H1 (cell line): ENCODE data around the gene LCMT1. TPM values are rescaled to one million over a fixed set of nuclear protein-coding genes. Genes with fewer than 3 reads are reported as not detected.

Experiments
- CTCF ChIA-PET: fragments of 300-600 bp; sonication (Branson Sonifier 250); formaldehyde crosslinking; loops from one replicate; lab custom pipeline; 2021; ENCODE audit not compliant: partially characterized antibody; lab: Charles Lee
- POLR2A ChIA-PET: fragments of 300-600 bp; sonication (Branson Sonifier 250); formaldehyde crosslinking; loops from one replicate; lab custom pipeline; 2021; ENCODE audit warnings: inconsistent platforms; ENCODE audit not compliant: partially characterized antibody; lab: Charles Lee
- DNase-seq, 2 experiments: peaks; one replicate each; pipeline versions ENCODE4 v3.0.0 to v3.0.0-alpha.2; 2010 to 2022; ENCODE audit warnings: low spot score in 2 of 2, low read depth in 1 of 2, mixed read lengths in 1 of 2
- FAIRE-seq: peaks from 2 replicates; lab custom pipeline; 2011; peaks lifted over from hg19 to GRCh38; lab: Jason Lieb, UNC
- H2AFZ ChIP-seq: 2 replicates; pipeline ENCODE4 v1.8.1; 2012; ENCODE audit warnings: low read length, inconsistent platforms
- H2AK5ac ChIP-seq: 2 replicates; pipeline ENCODE4 v1.6.1; 2013; ENCODE audit warnings: low read depth, low read length
- H2BK120ac ChIP-seq: replicated peaks from 2 replicates; pipeline ENCODE3; 2013; ENCODE audit warnings: low read depth, low read length, inconsistent platforms
- H2BK12ac ChIP-seq: 2 replicates; pipeline ENCODE4 v1.6.1; 2013; ENCODE audit warnings: low read depth, low read length
- H2BK15ac ChIP-seq: 2 replicates; pipeline ENCODE4 v1.6.1; 2013; ENCODE audit warnings: low read length
- H2BK20ac ChIP-seq: 2 replicates; pipeline ENCODE4 v1.6.1; 2013; ENCODE audit warnings: low read length
- H2BK5ac ChIP-seq: 2 replicates; pipeline ENCODE4 v1.6.1; 2013; ENCODE audit warnings: low read depth, low read length
- H3K14ac ChIP-seq: 2 replicates; pipeline ENCODE4 v1.6.1; 2013; ENCODE audit warnings: inconsistent platforms; ENCODE audit not compliant: insufficient read length
- H3K18ac ChIP-seq: 2 replicates; pipeline ENCODE4 v1.6.1; 2013; ENCODE audit warnings: low read length; ENCODE audit errors: extremely low read depth
- H3K23ac ChIP-seq: 2 replicates; pipeline ENCODE4 v1.6.1; 2013; ENCODE audit warnings: inconsistent platforms; ENCODE audit not compliant: insufficient read length
- H3K23me2 ChIP-seq: 2 replicates; pipeline ENCODE4 v1.6.1; 2013; ENCODE audit warnings: low read depth, low read length
- H3K27ac ChIP-seq: 2 replicates; pipeline ENCODE4 v1.6.1; 2011; ENCODE audit warnings: low read depth, low read length, inconsistent platforms
- H3K27me3 ChIP-seq, 4 experiments: replicated peaks in 1 of 4; 1 replicate in 1 of 4; 2 replicates in 3 of 4; pipeline versions ENCODE4 v1.6.1 to v1.8.1; 2011 to 2013; ENCODE audit warnings: low read length in 3 of 4, mild to moderate bottlenecking in 3 of 4, inconsistent platforms in 2 of 4, mixed read lengths in 2 of 4, moderate library complexity in 1 of 4; ENCODE audit not compliant: control insufficient read depth in 3 of 4, insufficient read depth in 3 of 4; ENCODE audit errors: extremely low read depth in 1 of 4
- H3K36me3 ChIP-seq, 4 experiments: 2 replicates each; pipeline versions ENCODE4 v1.6.1 to v1.8.1; 2011 to 2013; ENCODE audit warnings: mild to moderate bottlenecking in 4 of 4, low read length in 3 of 4, moderate library complexity in 2 of 4, control low read depth in 1 of 4, inconsistent platforms in 1 of 4; ENCODE audit not compliant: insufficient read depth in 4 of 4, control insufficient read depth in 2 of 4
- H3K4ac ChIP-seq: replicated peaks from 2 replicates; pipeline ENCODE3; 2013; ENCODE audit warnings: low read length, low read depth, mixed read lengths, inconsistent platforms; ENCODE audit not compliant: insufficient read length
- H3K4me1 ChIP-seq, 4 experiments: replicated peaks in 1 of 4; 1 replicate in 1 of 4; 2 replicates in 3 of 4; pipeline versions ENCODE4 v1.6.1 to v1.8.1; 2011 to 2013; ENCODE audit warnings: low read length in 3 of 4, inconsistent platforms in 2 of 4, mixed read lengths in 1 of 4; ENCODE audit not compliant: insufficient read depth in 4 of 4, control insufficient read depth in 3 of 4
- H3K4me2 ChIP-seq, 2 experiments: 2 replicates each; pipeline versions ENCODE4 v1.6.1 to v1.8.1; 2011 to 2013; ENCODE audit warnings: low read depth in 2 of 2, low read length in 2 of 2, control low read depth in 1 of 2, inconsistent platforms in 1 of 2, mild to moderate bottlenecking in 1 of 2; ENCODE audit not compliant: insufficient read depth in 1 of 2
- H3K4me3 ChIP-seq, 4 experiments: fragments of 200-600, 300-600 bp in 1 of 4; sonication (generic), shearing (Covaris generic), sonication (Bioruptor Twin) in 1 of 4; 2 replicates each; pipeline versions ENCODE4 v1.5.1 to v1.8.1; 2011 to 2016; ENCODE audit warnings: low read length in 4 of 4, low read depth in 3 of 4, control low read depth in 2 of 4, inconsistent platforms in 2 of 4, mild to moderate bottlenecking in 2 of 4, mixed read lengths in 1 of 4, moderate library complexity in 1 of 4; ENCODE audit not compliant: insufficient read depth in 2 of 4; ENCODE audit errors: extremely low read depth in 1 of 4
- H3K56ac ChIP-seq: replicated peaks from 2 replicates; pipeline ENCODE3; 2013; ENCODE audit warnings: low read depth, mild to moderate bottlenecking, mixed read lengths, low read length, inconsistent platforms; ENCODE audit not compliant: insufficient read length
- H3K79me1 ChIP-seq: 2 replicates; pipeline ENCODE4 v1.6.1; 2013; ENCODE audit warnings: low read depth, low read length, control low read depth
- H3K79me2 ChIP-seq, 2 experiments: 2 replicates each; pipeline versions ENCODE4 v1.6.1 to v1.8.1; 2012 to 2013; ENCODE audit warnings: low read length in 2 of 2, mild to moderate bottlenecking in 2 of 2, inconsistent platforms in 1 of 2; ENCODE audit not compliant: insufficient read depth in 2 of 2, control insufficient read depth in 1 of 2
- H3K9ac ChIP-seq, 4 experiments: replicated peaks in 1 of 4; 1 replicate in 1 of 4; 2 replicates in 3 of 4; pipeline versions ENCODE4 v1.6.1 to v1.8.1; 2011 to 2013; ENCODE audit warnings: low read depth in 3 of 4, low read length in 3 of 4, control low read depth in 2 of 4, mild to moderate bottlenecking in 2 of 4, moderate library complexity in 2 of 4, inconsistent platforms in 1 of 4; ENCODE audit errors: extremely low read depth in 1 of 4
- H3K9me3 ChIP-seq, 2 experiments: 2 replicates each; pipeline versions ENCODE4 v1.6.1 to v1.8.1; 2012 to 2013; ENCODE audit warnings: mild to moderate bottlenecking in 2 of 2, moderate library complexity in 2 of 2, control low read depth in 1 of 2, inconsistent platforms in 1 of 2, low read depth in 1 of 2, low read length in 1 of 2, mixed read lengths in 1 of 2; ENCODE audit not compliant: insufficient read depth in 2 of 2
- H4K20me1 ChIP-seq, 2 experiments: replicated peaks in 1 of 2; 2 replicates each; pipeline versions ENCODE3 to v1.8.1; 2011 to 2013; ENCODE audit warnings: inconsistent platforms in 2 of 2, low read length in 2 of 2, mild to moderate bottlenecking in 1 of 2; ENCODE audit not compliant: insufficient read depth in 2 of 2, control insufficient read depth in 1 of 2
- H4K5ac ChIP-seq: 2 replicates; pipeline ENCODE4 v1.6.1; 2013; ENCODE audit warnings: low read length, low read depth, mixed read lengths, inconsistent platforms; ENCODE audit not compliant: insufficient read length
- H4K8ac ChIP-seq: 2 replicates; pipeline ENCODE4 v1.8.0; 2013; ENCODE audit warnings: mild to moderate bottlenecking, moderate library complexity, low read length, inconsistent platforms; ENCODE audit not compliant: insufficient read depth; ENCODE audit errors: extremely low read depth
- H4K91ac ChIP-seq: replicated peaks from 2 replicates; pipeline ENCODE3; 2013; ENCODE audit warnings: low read length, mixed read lengths, inconsistent platforms; ENCODE audit not compliant: insufficient read length
- WGBS, 2 experiments: shearing (Covaris generic) in 1 of 2; methylation state at CpG; one replicate each; pipeline versions ENCODE4 v1.1.6 to v1.1.7; 2013 to 2015; ENCODE audit warnings: low lambda C conversion rate in 2 of 2, mixed read lengths in 2 of 2, inconsistent platforms in 1 of 2, low coverage in 1 of 2, missing lambda C conversion rate in 1 of 2; ENCODE audit not compliant: insufficient replicate concordance in 2 of 2, insufficient coverage in 1 of 2, insufficient read length in 1 of 2; ENCODE audit errors: extremely low coverage in 1 of 2, missing lambda C conversion rate in 1 of 2; 5-methylcytosine and 5-hydroxymethylcytosine counted together
- polyA plus RNA-seq, 7 experiments: library from polyadenylated mRNA; depleted of rRNA in 3 of 7; stranded (reverse) in 5 of 7; unstranded in 2 of 7; fragments of >200 nt in 5 of 7; fragments of 200-250 nt in 2 of 7; gene quantifications; 1 replicate in 5 of 7; 2 replicates in 1 of 7; 4 replicates in 1 of 7; pipeline versions ENCODE4 v1.2.1 to v1.2.3, GENCODE V29; 2011 to 2013; ENCODE audit warnings: missing spikeins in 2 of 7, mixed read lengths in 2 of 7
- total RNA-seq: library from RNA; stranded (reverse); fragmentation: NEBNext Ultra II Directional; extraction: Animal tissue kit (Norgen Biotek cat#: 25700); gene quantifications from 2 replicates; pipeline ENCODE4 v1.2.1, GENCODE V29; 2021
- TF ChIP-seq, protein P1 (sequence below), 3 experiments: IDR thresholded peaks; 1 replicate in 2 of 3; 2 replicates in 1 of 3; pipeline versions ENCODE4 v1.5.1 to v1.6.1; 2011; ENCODE audit warnings: low read length in 3 of 3, mild to moderate bottlenecking in 3 of 3, inconsistent platforms in 2 of 3, low read depth in 1 of 3, moderate library complexity in 1 of 3; ENCODE audit not compliant: insufficient read depth in 1 of 3; ENCODE audit errors: control extremely low read depth in 1 of 3

Gene LCMT1
- total and polyA plus RNA-seq, 2 of the 8 experiments (the other 6 are each of a cell fraction or from before 2014, with no cell fraction given), result 61.0 to 80.8 TPM

DNA sequence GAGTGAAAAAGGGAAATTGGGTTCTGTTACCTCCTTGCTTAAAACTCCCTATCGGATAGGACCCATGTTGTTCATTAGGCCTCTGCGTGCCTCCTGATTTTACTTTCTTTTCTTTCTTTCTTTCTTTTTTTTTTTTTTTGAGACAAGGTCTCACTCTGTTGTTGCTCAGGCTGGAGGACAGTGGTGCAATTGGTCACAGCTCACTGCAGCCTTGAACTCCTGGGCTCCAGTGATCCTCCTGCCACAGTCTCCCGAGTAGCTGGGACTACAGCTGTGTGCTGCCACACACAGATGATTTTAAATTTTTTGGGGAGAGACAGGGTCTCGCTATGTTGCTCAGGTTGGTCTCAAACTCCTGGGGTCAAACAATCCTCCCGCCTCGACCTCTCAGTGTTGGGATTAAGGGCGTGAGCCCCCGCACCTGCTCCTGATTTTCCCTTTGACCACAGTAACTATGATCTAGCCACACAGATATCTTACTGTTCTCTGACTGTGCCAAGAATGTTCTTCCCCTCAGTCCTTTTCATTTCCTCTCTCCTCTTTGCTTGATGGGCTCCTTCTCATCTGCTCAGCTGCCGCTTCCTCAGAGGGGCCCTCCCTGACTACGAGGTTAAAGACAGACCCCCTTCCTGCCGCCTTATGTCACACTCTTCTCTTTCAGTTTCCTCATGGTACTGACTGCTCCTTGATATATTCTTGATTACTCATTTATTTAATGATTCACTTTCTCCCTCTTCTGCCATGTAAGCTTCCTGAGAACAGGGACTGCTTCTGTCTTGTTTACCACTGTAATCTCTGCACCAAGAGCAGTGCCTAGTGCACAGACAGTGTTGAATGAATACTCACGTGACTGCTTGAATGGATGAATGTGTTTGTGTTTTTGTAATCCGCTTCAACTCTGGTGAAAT lies 44.3 kb downstream of the LCMT1 start:
- no peaks in the 10 kb centered on the region for H3K9me3 ChIP-seq
- TF ChIP-seq, protein P1, sequence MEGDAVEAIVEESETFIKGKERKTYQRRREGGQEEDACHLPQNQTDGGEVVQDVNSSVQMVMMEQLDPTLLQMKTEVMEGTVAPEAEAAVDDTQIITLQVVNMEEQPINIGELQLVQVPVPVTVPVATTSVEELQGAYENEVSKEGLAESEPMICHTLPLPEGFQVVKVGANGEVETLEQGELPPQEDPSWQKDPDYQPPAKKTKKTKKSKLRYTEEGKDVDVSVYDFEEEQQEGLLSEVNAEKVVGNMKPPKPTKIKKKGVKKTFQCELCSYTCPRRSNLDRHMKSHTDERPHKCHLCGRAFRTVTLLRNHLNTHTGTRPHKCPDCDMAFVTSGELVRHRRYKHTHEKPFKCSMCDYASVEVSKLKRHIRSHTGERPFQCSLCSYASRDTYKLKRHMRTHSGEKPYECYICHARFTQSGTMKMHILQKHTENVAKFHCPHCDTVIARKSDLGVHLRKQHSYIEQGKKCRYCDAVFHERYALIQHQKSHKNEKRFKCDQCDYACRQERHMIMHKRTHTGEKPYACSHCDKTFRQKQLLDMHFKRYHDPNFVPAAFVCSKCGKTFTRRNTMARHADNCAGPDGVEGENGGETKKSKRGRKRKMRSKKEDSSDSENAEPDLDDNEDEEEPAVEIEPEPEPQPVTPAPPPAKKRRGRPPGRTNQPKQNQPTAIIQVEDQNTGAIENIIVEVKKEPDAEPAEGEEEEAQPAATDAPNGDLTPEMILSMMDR (IDR thresholded peaks at IDR 0.05; ENCODE audit: control extremely low read depth in 1 of 3, insufficient read depth in 1 of 3, low read depth in 1 of 3, low read length in 3 of 3), result no peak
- TF ChIP-seq, all 59 proteins: peak for 0
- Histone ChIP-seq H2BK20ac (no peak overlapping the region), H2AFZ (no peak overlapping the region), H3K27me3 (no peaks in the 10 kb centered on the region), H3K9ac (no peak overlapping the region), H3K23me2 (no peaks in the 10 kb centered on the region; the same call in 1 of the 2 replicates), H4K91ac (no peak overlapping the region), H2BK15ac (no peak overlapping the region), H3K4me1 (no peaks in the 10 kb centered on the region), H2BK120ac (no peak overlapping the region), H3K14ac (no peak overlapping the region), H3K27ac (no peak overlapping the region), H3K79me2 (no peaks in the 10 kb centered on the region), H2BK12ac (no peak overlapping the region), H2AK5ac (no peak overlapping the region), H4K20me1 (no peaks in the 10 kb centered on the region), H3K79me1 (no peaks in the 10 kb centered on the region), H3K4me3 (no peak overlapping the region), H3K18ac (no peak overlapping the region), H3K56ac (no peak overlapping the region), H2BK5ac (no peak overlapping the region), H3K23ac (no peak overlapping the region), H4K8ac (no peak overlapping the region), H3K36me3 (peaks cover 2 to 42% (median 15%) of the 10 kb centered on the region in 4 experiments; a peak in 6 of 8 replicates), H4K5ac (no peak overlapping the region), H3K4ac (no peak overlapping the region), H3K4me2 (no peak overlapping the region)
- CTCF ChIA-PET, result interaction anchor here (1.3 kb wide), 1 partner anchor 69 kb away, joined by 3 read pairs; no protein-coding TSS in a partner anchor
- 92% methylated on average over 13 of the region's 13 CpGs; no CpG with 5 or more reads in 1 of the 2 experiments for WGBS, 2 experiments
- FAIRE-seq, result no peak
- no peak for DNase-seq
- POLR2A ChIA-PET, result interaction anchor here (1.1 kb wide), 1 partner anchor 12 kb away, joined by 3 read pairs; no protein-coding TSS in a partner anchor
